Panc1 (cell line): ENCODE data around the gene CNR2. TPM values are rescaled to one million over a fixed set of nuclear protein-coding genes. Genes with fewer than 3 reads are reported as not detected.

Experiments
- ATAC-seq: fragments of 200-7000 bp; cut with Tn5 transposase; 2 replicates; pipeline ENCODE4 v1.9.1; 2020; ENCODE audit warnings: mild to moderate bottlenecking, moderate library complexity
- BruUV-seq: library from RNA; stranded (reverse); fragments of 400-500 nt; replicated peaks from 2 replicates; lab custom pipeline; 2021; lab: Mats Ljungman, UMichigan
- CTCF ChIA-PET: fragments of 300-600 bp; sonication (Branson Sonifier 250); formaldehyde crosslinking; loops from one replicate; lab custom pipeline; 2022; ENCODE audit warnings: antibody characterized with exemption; lab: Charles Lee
- POLR2A ChIA-PET: fragments of 300-600 bp; sonication (Branson Sonifier 250); formaldehyde crosslinking; loops from one replicate; lab custom pipeline; 2022; ENCODE audit warnings: antibody characterized with exemption; lab: Charles Lee
- DNase-seq: peaks from one replicate; pipeline ENCODE4 v3.0.0-alpha.2; 2010; ENCODE audit warnings: low read depth, low spot score
- H3K27ac ChIP-seq: 2 replicates; pipeline ENCODE4 v1.5.1; 2011; ENCODE audit warnings: mild to moderate bottlenecking, low read length, inconsistent platforms
- H3K27me3 ChIP-seq: fragments of 200-500 bp; sonication (Bioruptor generic); 2 replicates; pipeline ENCODE4 v1.6.0; 2014; ENCODE audit warnings: low read length, inconsistent platforms; ENCODE audit not compliant: control insufficient read depth, insufficient read depth
- H3K36me3 ChIP-seq: fragments of 200-500 bp; sonication (Bioruptor generic); 2 replicates; pipeline ENCODE4 v1.5.1; 2014; ENCODE audit warnings: inconsistent platforms, mild to moderate bottlenecking, low read length, moderate library complexity; ENCODE audit not compliant: control insufficient read depth, insufficient read depth
- H3K4me1 ChIP-seq: 2 replicates; pipeline ENCODE4 v1.5.1; 2011; ENCODE audit warnings: inconsistent platforms, mild to moderate bottlenecking, low read length, moderate library complexity; ENCODE audit not compliant: control insufficient read depth, insufficient read depth
- H3K4me3 ChIP-seq, 2 experiments: 2 replicates each; pipeline ENCODE4 v1.5.1; 2011 to 2012; ENCODE audit warnings: low read depth in 2 of 2, low read length in 2 of 2, mild to moderate bottlenecking in 2 of 2, inconsistent platforms in 1 of 2, moderate library complexity in 1 of 2
- H3K9me3 ChIP-seq: fragments of 200-500 bp; sonication (Bioruptor generic); 2 replicates; pipeline ENCODE4 v1.5.1; 2014; ENCODE audit warnings: low read depth, mild to moderate bottlenecking, inconsistent platforms, low read length, moderate library complexity; ENCODE audit not compliant: control insufficient read depth, insufficient read depth
- POLR2AphosphoS5 ChIP-seq: IDR thresholded peaks from 2 replicates; pipeline ENCODE4 v1.6.1; 2012; ENCODE audit warnings: mild to moderate bottlenecking, low read depth, low read length, moderate library complexity
- SIN3A ChIP-seq: IDR thresholded peaks from 2 replicates; pipeline ENCODE4 v1.6.1; 2012; ENCODE audit warnings: low read depth, mild to moderate bottlenecking, low read length, moderate library complexity, borderline replicate concordance; ENCODE audit not compliant: insufficient read depth
- TCF7L2 ChIP-seq: IDR thresholded peaks from 2 replicates; pipeline ENCODE4 v1.6.1; 2011; ENCODE audit warnings: mild to moderate bottlenecking, low read depth, low read length, inconsistent platforms
- in situ Hi-C: cut with HindIII; loops from 2 replicates; pipeline ENCODE4 v1.10.0; 2016; ENCODE audit warnings: low sequenced_read_pairs, low pct_unique_long_range_greater_than_20kb
- intact Hi-C: fragments of 100-400 bp; cut with micrococcal nuclease; formaldehyde crosslinking; loops from one replicate; pipeline ENCODE4 v1.10.0; 2022; ENCODE audit not compliant: unreplicated experiment
- total RNA-seq: library from RNA; stranded (reverse); gene quantifications from one replicate; pipeline ENCODE4 v1.2.1, GENCODE V29; 2021; ENCODE audit not compliant: unreplicated experiment
- TF ChIP-seq, protein P1 (sequence below), 2 experiments: IDR thresholded peaks; 2 replicates each; pipeline ENCODE4 v1.6.1; 2011 to 2012; ENCODE audit warnings: low read depth in 2 of 2, control low read depth in 1 of 2, low read length in 1 of 2, mild to moderate bottlenecking in 1 of 2, moderate library complexity in 1 of 2; ENCODE audit not compliant: insufficient read depth in 1 of 2
- TF ChIP-seq, protein P2 (sequence below): fragments of 450-650 bp; IDR thresholded peaks from 2 replicates; pipeline ENCODE4 v1.5.1; 2017; ENCODE audit warnings: mild to moderate bottlenecking

Gene CNR2
- total RNA-seq, 1 experiment from 2014 or later = not detected

DNA sequence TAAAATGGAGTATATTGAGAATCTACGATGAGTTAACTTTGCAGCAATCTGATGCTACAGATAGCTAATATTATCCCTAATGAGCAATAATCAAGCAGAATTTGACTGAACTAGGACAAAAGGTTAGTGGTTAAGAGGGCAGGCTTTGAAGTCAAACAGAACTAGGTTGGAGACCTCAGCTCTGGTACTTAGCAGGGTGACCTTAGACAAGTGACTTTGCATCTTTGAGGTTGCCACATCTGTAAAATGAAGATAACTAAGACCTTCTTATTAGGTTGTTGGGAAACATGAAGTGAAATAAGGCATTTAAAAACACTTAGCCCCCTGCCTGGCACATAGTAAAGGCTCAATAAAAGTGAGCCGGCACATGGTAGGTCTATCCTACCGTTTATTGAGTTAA is 40.7 kb downstream of the CNR2 start:
- no TSS peak for BruUV-seq
- POLR2A ChIA-PET = no interaction called here

DNA sequence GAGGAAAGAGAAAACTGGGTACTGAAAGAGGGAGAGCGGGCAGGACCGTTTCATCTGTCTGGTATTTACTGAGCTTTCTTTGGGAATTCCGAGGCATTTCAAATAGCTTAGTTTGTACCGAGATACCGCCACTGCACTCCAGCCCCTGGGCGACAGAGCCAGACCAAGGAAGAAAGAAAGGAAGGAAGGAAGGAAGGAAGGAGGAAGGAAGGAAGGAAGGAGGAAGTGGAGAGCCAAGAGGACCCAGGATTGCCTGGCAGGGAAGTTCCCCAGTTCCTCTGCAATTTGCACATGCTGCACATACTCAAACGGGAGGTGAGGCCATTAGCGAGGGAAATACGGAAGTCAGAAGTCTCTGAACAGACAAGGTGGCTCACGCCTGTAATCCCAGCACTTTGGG is 44.1 kb downstream of the CNR2 start:
- H3K27ac ChIP-seq = peak overlapping the region; percentile 30; the same call in 1 of the 2 replicates
- H3K27me3 ChIP-seq = no peaks in the 10 kb centered on the region
- CTCF ChIA-PET = no interaction called here
- DNase-seq = no peak
- intact Hi-C loops = no loop called here
- no peak for ATAC-seq
- H3K4me1 ChIP-seq = peaks cover 11% of the 10 kb centered on the region; the same call in 1 of the 2 replicates
- POLR2A ChIA-PET = no interaction called here
- H3K4me3 ChIP-seq = peak overlapping the region; percentile 66 to 71
- H3K9me3 ChIP-seq = no peaks in the 10 kb centered on the region
- no TSS peak for BruUV-seq
- TF ChIP-seq SIN3A (no peak), POLR2AphosphoS5 (no peak), TCF7L2 (no peak)
- TF ChIP-seq, protein P1, sequence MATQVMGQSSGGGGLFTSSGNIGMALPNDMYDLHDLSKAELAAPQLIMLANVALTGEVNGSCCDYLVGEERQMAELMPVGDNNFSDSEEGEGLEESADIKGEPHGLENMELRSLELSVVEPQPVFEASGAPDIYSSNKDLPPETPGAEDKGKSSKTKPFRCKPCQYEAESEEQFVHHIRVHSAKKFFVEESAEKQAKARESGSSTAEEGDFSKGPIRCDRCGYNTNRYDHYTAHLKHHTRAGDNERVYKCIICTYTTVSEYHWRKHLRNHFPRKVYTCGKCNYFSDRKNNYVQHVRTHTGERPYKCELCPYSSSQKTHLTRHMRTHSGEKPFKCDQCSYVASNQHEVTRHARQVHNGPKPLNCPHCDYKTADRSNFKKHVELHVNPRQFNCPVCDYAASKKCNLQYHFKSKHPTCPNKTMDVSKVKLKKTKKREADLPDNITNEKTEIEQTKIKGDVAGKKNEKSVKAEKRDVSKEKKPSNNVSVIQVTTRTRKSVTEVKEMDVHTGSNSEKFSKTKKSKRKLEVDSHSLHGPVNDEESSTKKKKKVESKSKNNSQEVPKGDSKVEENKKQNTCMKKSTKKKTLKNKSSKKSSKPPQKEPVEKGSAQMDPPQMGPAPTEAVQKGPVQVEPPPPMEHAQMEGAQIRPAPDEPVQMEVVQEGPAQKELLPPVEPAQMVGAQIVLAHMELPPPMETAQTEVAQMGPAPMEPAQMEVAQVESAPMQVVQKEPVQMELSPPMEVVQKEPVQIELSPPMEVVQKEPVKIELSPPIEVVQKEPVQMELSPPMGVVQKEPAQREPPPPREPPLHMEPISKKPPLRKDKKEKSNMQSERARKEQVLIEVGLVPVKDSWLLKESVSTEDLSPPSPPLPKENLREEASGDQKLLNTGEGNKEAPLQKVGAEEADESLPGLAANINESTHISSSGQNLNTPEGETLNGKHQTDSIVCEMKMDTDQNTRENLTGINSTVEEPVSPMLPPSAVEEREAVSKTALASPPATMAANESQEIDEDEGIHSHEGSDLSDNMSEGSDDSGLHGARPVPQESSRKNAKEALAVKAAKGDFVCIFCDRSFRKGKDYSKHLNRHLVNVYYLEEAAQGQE (IDR thresholded peaks at IDR 0.05; ENCODE audit: insufficient read depth in 1 of 2, low read depth in 2 of 2, low read length in 1 of 2) = no peak
- TF ChIP-seq, protein P2, sequence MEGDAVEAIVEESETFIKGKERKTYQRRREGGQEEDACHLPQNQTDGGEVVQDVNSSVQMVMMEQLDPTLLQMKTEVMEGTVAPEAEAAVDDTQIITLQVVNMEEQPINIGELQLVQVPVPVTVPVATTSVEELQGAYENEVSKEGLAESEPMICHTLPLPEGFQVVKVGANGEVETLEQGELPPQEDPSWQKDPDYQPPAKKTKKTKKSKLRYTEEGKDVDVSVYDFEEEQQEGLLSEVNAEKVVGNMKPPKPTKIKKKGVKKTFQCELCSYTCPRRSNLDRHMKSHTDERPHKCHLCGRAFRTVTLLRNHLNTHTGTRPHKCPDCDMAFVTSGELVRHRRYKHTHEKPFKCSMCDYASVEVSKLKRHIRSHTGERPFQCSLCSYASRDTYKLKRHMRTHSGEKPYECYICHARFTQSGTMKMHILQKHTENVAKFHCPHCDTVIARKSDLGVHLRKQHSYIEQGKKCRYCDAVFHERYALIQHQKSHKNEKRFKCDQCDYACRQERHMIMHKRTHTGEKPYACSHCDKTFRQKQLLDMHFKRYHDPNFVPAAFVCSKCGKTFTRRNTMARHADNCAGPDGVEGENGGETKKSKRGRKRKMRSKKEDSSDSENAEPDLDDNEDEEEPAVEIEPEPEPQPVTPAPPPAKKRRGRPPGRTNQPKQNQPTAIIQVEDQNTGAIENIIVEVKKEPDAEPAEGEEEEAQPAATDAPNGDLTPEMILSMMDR = no peak
- H3K36me3 ChIP-seq = no peaks in the 10 kb centered on the region
- in situ Hi-C loops = no loop called here

More for the DNA sequence above, 40.7 kb downstream of the CNR2 start:
- Histone ChIP-seq H3K4me3 (no peak overlapping the region), H3K27ac (no peak overlapping the region), H3K36me3 (no peaks in the 10 kb centered on the region), H3K9me3 (no peaks in the 10 kb centered on the region), H3K4me1 (0 out of 2 replicates have a peak, but pooled peaks cover 2% of the 10 kb centered on the region), H3K27me3 (no peaks in the 10 kb centered on the region)
- DNase-seq = no peak
- ATAC-seq = no peak
- intact Hi-C loops = no loop called here
- in situ Hi-C loops = no loop called here
- TF ChIP-seq, protein P1 (IDR thresholded peaks at IDR 0.05; ENCODE audit: insufficient read depth in 1 of 2, low read depth in 2 of 2, low read length in 1 of 2) = no peak
- TF ChIP-seq TCF7L2 = no peak
- CTCF ChIA-PET = no interaction called here
